ENCODE data around the gene LAMB3. TPM values are rescaled to one million over a fixed set of nuclear protein-coding genes. Genes with fewer than 3 reads are reported as not detected.

Gene LAMB3
- total RNA-seq, 1 experiment from 2014 or later: 0.85 TPM

GRCh38 chr1:209685821-209686220, 33.6 kb upstream of the LAMB3 start:
- ChIA-PET CTCF (interaction anchor here (1.4 to 1.5 kb wide), 2 partner anchors 40 to 58 kb away, joined by 3 to 4 read pairs; no protein-coding TSS in a partner anchor), POLR2A (no interaction called here)
- ATAC-seq: peak; percentile 50
- H3K4me3 Mint-ChIP-seq: no peak overlapping the region
- no peaks in the 10 kb centered on the region for H3K36me3 Mint-ChIP-seq
- H3K9me3 Mint-ChIP-seq: no peaks in the 10 kb centered on the region
- DNase-seq (ENCODE audit: low spot score): peak; percentile 25
- H3K27me3 Mint-ChIP-seq (ENCODE audit: low read depth): peaks cover 11% of the 10 kb centered on the region
- no peak overlapping the region for H3K27ac Mint-ChIP-seq
- 0 out of 2 replicates have a peak, but pooled peaks cover 2% of the 10 kb centered on the region for H3K4me1 Mint-ChIP-seq
- TF ChIP-seq USF2 (CRISPR knock-in tag; IDR thresholded peaks at IDR 0.05): no peak

DNA sequence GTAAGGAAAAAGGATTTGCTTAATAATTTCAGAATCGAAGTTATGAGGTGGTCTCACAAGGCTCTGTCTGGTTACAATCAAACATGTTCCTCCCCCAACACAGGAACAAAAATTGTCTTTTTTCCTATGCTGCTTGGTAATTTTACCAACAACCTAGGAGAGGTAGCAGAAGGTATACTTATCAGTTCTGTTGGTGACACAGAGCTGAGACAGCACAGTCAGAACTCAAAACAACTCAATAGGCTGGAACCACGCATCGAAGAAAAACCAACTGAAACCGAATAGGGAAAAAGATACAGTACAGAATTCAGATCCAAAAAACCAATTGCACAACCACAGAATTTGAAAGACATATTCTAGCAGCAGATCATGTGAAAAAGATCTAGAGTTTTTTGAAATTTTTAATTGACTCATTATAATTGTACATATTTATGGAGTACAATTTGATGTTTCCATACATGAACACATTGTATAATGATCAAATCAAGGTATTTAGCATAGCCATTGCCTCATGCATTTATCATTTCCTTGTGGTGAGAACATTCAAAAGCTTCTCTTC, 26.8 kb upstream of the LAMB3 start:
- no peak for TF ChIP-seq ZNF121 (CRISPR knock-in tag; IDR thresholded peaks at IDR 0.05)
- no peak for TF ChIP-seq ZNF281 (CRISPR knock-in tag; IDR thresholded peaks at IDR 0.05)
- TF ChIP-seq MYBL2 (CRISPR knock-in tag; IDR thresholded peaks at IDR 0.05): no peak
- TF ChIP-seq, protein P1, sequence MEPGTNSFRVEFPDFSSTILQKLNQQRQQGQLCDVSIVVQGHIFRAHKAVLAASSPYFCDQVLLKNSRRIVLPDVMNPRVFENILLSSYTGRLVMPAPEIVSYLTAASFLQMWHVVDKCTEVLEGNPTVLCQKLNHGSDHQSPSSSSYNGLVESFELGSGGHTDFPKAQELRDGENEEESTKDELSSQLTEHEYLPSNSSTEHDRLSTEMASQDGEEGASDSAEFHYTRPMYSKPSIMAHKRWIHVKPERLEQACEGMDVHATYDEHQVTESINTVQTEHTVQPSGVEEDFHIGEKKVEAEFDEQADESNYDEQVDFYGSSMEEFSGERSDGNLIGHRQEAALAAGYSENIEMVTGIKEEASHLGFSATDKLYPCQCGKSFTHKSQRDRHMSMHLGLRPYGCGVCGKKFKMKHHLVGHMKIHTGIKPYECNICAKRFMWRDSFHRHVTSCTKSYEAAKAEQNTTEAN (CRISPR knock-in tag; IDR thresholded peaks at IDR 0.05): no peak
- TF ChIP-seq ZNF423 (CRISPR knock-in tag; IDR thresholded peaks at IDR 0.05): no peak
- no peak for TF ChIP-seq MLX (CRISPR knock-in tag; IDR thresholded peaks at IDR 0.05)
- TF ChIP-seq, protein P2, sequence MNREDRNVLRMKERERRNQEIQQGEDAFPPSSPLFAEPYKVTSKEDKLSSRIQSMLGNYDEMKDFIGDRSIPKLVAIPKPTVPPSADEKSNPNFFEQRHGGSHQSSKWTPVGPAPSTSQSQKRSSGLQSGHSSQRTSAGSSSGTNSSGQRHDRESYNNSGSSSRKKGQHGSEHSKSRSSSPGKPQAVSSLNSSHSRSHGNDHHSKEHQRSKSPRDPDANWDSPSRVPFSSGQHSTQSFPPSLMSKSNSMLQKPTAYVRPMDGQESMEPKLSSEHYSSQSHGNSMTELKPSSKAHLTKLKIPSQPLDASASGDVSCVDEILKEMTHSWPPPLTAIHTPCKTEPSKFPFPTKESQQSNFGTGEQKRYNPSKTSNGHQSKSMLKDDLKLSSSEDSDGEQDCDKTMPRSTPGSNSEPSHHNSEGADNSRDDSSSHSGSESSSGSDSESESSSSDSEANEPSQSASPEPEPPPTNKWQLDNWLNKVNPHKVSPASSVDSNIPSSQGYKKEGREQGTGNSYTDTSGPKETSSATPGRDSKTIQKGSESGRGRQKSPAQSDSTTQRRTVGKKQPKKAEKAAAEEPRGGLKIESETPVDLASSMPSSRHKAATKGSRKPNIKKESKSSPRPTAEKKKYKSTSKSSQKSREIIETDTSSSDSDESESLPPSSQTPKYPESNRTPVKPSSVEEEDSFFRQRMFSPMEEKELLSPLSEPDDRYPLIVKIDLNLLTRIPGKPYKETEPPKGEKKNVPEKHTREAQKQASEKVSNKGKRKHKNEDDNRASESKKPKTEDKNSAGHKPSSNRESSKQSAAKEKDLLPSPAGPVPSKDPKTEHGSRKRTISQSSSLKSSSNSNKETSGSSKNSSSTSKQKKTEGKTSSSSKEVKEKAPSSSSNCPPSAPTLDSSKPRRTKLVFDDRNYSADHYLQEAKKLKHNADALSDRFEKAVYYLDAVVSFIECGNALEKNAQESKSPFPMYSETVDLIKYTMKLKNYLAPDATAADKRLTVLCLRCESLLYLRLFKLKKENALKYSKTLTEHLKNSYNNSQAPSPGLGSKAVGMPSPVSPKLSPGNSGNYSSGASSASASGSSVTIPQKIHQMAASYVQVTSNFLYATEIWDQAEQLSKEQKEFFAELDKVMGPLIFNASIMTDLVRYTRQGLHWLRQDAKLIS (CRISPR knock-in tag; IDR thresholded peaks at IDR 0.05; ENCODE audit: borderline replicate concordance): no peak
- TF ChIP-seq KAT7 (CRISPR knock-in tag; IDR thresholded peaks at IDR 0.05; ENCODE audit: borderline replicate concordance): no peak
- no peak for TF ChIP-seq SP1 (CRISPR knock-in tag; conservative IDR thresholded peaks at IDR 0.05)
- no peak for TF ChIP-seq NR2C2 (CRISPR knock-in tag; IDR thresholded peaks at IDR 0.05)

More for the DNA sequence above, 26.8 kb upstream of the LAMB3 start:
- peaks cover 15% of the 10 kb centered on the region for H3K4me1 Mint-ChIP-seq
- no peak overlapping the region for H3K4me3 Mint-ChIP-seq
- H3K36me3 Mint-ChIP-seq: no peaks in the 10 kb centered on the region
- peaks cover 67% of the 10 kb centered on the region for H3K27me3 Mint-ChIP-seq (ENCODE audit: low read depth)
- POLR2A ChIA-PET: no interaction called here
- H3K27ac Mint-ChIP-seq: no peak overlapping the region
- no peak for ATAC-seq
- no peak for DNase-seq (ENCODE audit: low spot score)
- no peaks in the 10 kb centered on the region for H3K9me3 Mint-ChIP-seq
- CTCF ChIA-PET: no interaction called here
